GM23248 (cell line): ENCODE results near the gene CMSS1. TPM values are rescaled to one million over a fixed set of nuclear protein-coding genes. Genes with fewer than 3 reads are reported as not detected.

Experiments
- DNase-seq: peaks from one replicate; pipeline ENCODE4 v3.0.0-alpha.2; 2015
- H2AFZ ChIP-seq: fragments of 200-600 bp; sonication (generic); 2 replicates; pipeline ENCODE4 v1.6.1; 2016; ENCODE audit warnings: antibody characterized with exemption
- H3F3A ChIP-seq: fragments of 200-600 bp; sonication (generic); 2 replicates; pipeline ENCODE4 v1.6.1; 2016; ENCODE audit warnings: mild to moderate bottlenecking, antibody characterized with exemption, mixed run types; ENCODE audit not compliant: insufficient read depth
- H3K27ac ChIP-seq: fragments of 200-600 bp; sonication (generic); 2 replicates; pipeline ENCODE4 v1.5.1; 2016; ENCODE audit warnings: mild to moderate bottlenecking
- H3K27me3 ChIP-seq: fragments of 200-600 bp; sonication (generic); replicated peaks from 2 replicates; pipeline ENCODE4 v1.6.1; 2016; ENCODE audit warnings: mild to moderate bottlenecking; ENCODE audit not compliant: insufficient read depth
- H3K36me3 ChIP-seq: fragments of 200-600 bp; sonication (generic); 2 replicates; pipeline ENCODE4 v1.6.1; 2016; ENCODE audit warnings: low read depth, mild to moderate bottlenecking
- H3K4me1 ChIP-seq: fragments of 200-600 bp; sonication (generic); 2 replicates; pipeline ENCODE4 v1.6.1; 2016; ENCODE audit warnings: mild to moderate bottlenecking; ENCODE audit not compliant: insufficient read depth
- H3K4me2 ChIP-seq: fragments of 200-600 bp; sonication (generic); one replicate; pipeline ENCODE4 v1.6.1; 2016; ENCODE audit warnings: mild to moderate bottlenecking; ENCODE audit not compliant: unreplicated experiment
- H3K4me3 ChIP-seq: fragments of 200-600 bp; sonication (generic); 2 replicates; pipeline ENCODE4 v1.5.1; 2016; ENCODE audit warnings: mild to moderate bottlenecking
- H3K79me2 ChIP-seq: fragments of 200-600 bp; sonication (generic); 2 replicates; pipeline ENCODE4 v1.6.1; 2016; ENCODE audit warnings: mild to moderate bottlenecking; ENCODE audit not compliant: insufficient read depth
- H3K9ac ChIP-seq: fragments of 200-600 bp; sonication (generic); 2 replicates; pipeline ENCODE4 v1.6.1; 2016; ENCODE audit warnings: mild to moderate bottlenecking
- H3K9me2 ChIP-seq: fragments of 200-600 bp; sonication (generic); 2 replicates; pipeline ENCODE4 v1.6.1; 2016; ENCODE audit warnings: mixed run types, mild to moderate bottlenecking, moderate library complexity; ENCODE audit not compliant: insufficient read depth
- H3K9me3 ChIP-seq: fragments of 200-600 bp; sonication (generic); one replicate; pipeline ENCODE4 v1.6.1; 2017; ENCODE audit warnings: low read depth
- H4K20me1 ChIP-seq: fragments of 200-600 bp; sonication (generic); 2 replicates; pipeline ENCODE4 v1.6.0; 2016; ENCODE audit not compliant: insufficient read depth
- EZH2 ChIP-seq: fragments of 200-600 bp; sonication (generic); IDR thresholded peaks from 2 replicates; pipeline ENCODE4 v1.6.1; 2018; ENCODE audit warnings: antibody characterized with exemption, mild to moderate bottlenecking; ENCODE audit not compliant: insufficient read depth, poor library complexity, severe bottlenecking
- EZH2phosphoT487 ChIP-seq: fragments of 200-600 bp; sonication (generic); IDR thresholded peaks from 2 replicates; pipeline ENCODE4 v1.6.1; 2018; ENCODE audit warnings: antibody characterized with exemption, moderate library complexity, mild to moderate bottlenecking, low read depth; ENCODE audit not compliant: insufficient read depth
- WGBS, 2 experiments: methylation state at CpG; one replicate each; pipeline ENCODE4 v1.1.6; 2015 to 2017; ENCODE audit warnings: low lambda C conversion rate in 2 of 2, low coverage in 1 of 2; ENCODE audit errors: missing lambda C conversion rate in 2 of 2; 5-methylcytosine and 5-hydroxymethylcytosine counted together
- in situ Hi-C: fragments of 300-500 bp; cut with MboI; formaldehyde crosslinking; loops from 2 replicates; pipeline ENCODE4 v1.15.0; 2020
- polyA plus RNA-seq: library from polyadenylated mRNA; unstranded; fragments of >200 nt; fragmentation: Nextera tagmentation; extraction: Ambion mirVana; gene quantifications from 2 replicates; pipeline ENCODE4 v1.2.1, GENCODE V29; 2016
- total RNA-seq: library from RNA; depleted of rRNA; stranded (reverse); fragments of >200 nt; shearing (Covaris generic); gene quantifications from 2 replicates; pipeline ENCODE4 v1.2.3, GENCODE V29; 2014

The CMSS1 gene
- total and polyA plus RNA-seq, 2 experiments from 2014 or later, result 17.2 to 26.6 TPM

DNA sequence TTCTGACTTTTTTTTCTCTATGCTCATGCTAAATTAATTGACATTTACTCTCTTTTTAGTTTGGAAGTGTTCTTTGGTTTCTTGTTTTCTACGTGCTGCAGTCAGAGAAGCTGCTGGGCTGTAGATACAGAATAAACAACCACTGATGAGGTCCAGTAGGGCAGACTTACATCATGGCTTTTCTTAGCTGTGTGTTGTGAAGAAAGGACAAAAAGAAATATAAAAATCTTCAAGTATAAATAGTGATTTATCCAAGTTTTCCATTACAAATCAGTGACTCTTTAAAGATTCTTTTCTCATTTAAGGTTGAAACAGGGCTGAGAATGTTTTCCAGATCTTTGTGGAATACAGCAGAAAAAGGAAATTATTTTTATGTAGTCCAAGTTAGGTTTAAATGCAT, 122.2 kb downstream of the CMSS1 start:
- no peak overlapping the region for H3K4me3 ChIP-seq
- H3K27ac ChIP-seq, result no peak overlapping the region
- H3K9me3 ChIP-seq, result no peaks in the 10 kb centered on the region
- no peak overlapping the region for H3K9ac ChIP-seq
- WGBS, 2 experiments, result 66 to 67% methylated on average over 1 of the region's 1 CpG
- in situ Hi-C loops, result no loop called here
- H4K20me1 ChIP-seq, result no peaks in the 10 kb centered on the region
- no peaks in the 10 kb centered on the region for H3K36me3 ChIP-seq
- no peak for DNase-seq
- no peaks in the 10 kb centered on the region for H3K79me2 ChIP-seq
- no peaks in the 10 kb centered on the region for H3K9me2 ChIP-seq
- no peak overlapping the region for H3K4me2 ChIP-seq
- H3K4me1 ChIP-seq, result peaks cover 15% of the 10 kb centered on the region
- no peak for TF ChIP-seq EZH2phosphoT487
- TF ChIP-seq EZH2, result no peak
- no peaks in the 10 kb centered on the region for H3K27me3 ChIP-seq
- no peaks in the 10 kb centered on the region for H3F3A ChIP-seq
- H2AFZ ChIP-seq, result no peak overlapping the region

DNA sequence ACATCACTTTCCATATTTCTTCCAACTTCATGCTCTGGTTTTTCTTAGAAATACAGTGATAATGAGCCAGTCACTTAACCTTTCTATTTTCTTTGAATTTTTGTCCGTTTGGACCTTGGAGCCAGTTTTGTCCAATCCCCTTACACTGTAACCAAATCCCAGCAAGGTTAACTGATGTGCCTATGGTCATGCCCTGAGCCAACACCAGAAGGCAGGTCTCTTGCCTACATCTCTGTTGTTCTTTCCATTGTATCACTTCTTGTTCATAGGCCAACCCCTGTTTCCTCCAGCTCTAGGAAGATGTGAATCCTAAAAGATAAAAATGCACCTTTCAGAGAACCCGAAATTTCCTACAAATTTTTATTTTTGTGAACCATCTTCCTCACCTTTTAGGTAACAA, 122.7 kb downstream of the CMSS1 start:
- in situ Hi-C loops, result no loop called here
- TF ChIP-seq EZH2, result no peak
- no peak for TF ChIP-seq EZH2phosphoT487
- no peaks in the 10 kb centered on the region for H3K9me2 ChIP-seq
- 56 to 75% methylated on average over 2 of the region's 2 CpGs for WGBS, 2 experiments
- H3K27ac ChIP-seq, result no peak overlapping the region
- no peaks in the 10 kb centered on the region for H3K79me2 ChIP-seq
- no peak overlapping the region for H3K4me3 ChIP-seq
- no peaks in the 10 kb centered on the region for H3K27me3 ChIP-seq
- H2AFZ ChIP-seq, result no peak overlapping the region
- no peak overlapping the region for H3K4me2 ChIP-seq
- H3K9ac ChIP-seq, result no peak overlapping the region
- H3K36me3 ChIP-seq, result no peaks in the 10 kb centered on the region
- H3F3A ChIP-seq, result no peaks in the 10 kb centered on the region
- peaks cover 18% of the 10 kb centered on the region for H3K4me1 ChIP-seq
- H3K9me3 ChIP-seq, result no peaks in the 10 kb centered on the region
- DNase-seq, result no peak
- no peaks in the 10 kb centered on the region for H4K20me1 ChIP-seq

DNA sequence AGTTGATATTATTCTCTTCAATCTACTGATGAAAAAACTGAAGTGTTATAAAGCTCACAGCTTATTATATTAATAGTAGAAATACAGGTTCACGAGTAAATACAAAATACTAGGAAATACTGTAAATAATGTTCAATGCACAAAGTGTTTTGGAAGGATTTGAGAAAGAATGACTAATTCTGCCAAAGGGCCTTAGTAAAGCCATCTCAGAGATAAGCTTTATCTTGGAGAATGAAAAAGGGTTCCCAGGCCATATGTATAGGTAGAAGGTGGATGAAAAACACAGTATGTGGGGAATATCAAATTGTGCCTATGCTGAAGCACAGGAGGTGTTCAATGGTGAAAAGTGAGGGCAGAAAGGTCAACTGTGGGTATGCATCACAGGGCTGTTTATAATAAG, 123.5 kb downstream of the CMSS1 start:
- Histone ChIP-seq H3K79me2 (no peaks in the 10 kb centered on the region), H3K4me2 (no peak overlapping the region), H2AFZ (no peak overlapping the region), H3K36me3 (no peaks in the 10 kb centered on the region), H3K4me3 (no peak overlapping the region), H3K27ac (no peak overlapping the region), H3K27me3 (no peaks in the 10 kb centered on the region), H3F3A (no peaks in the 10 kb centered on the region), H3K9me3 (no peaks in the 10 kb centered on the region), H4K20me1 (no peaks in the 10 kb centered on the region), H3K4me1 (peaks cover 24% of the 10 kb centered on the region), H3K9me2 (no peaks in the 10 kb centered on the region), H3K9ac (no peak overlapping the region)
- no peak for DNase-seq
- in situ Hi-C loops, result no loop called here
- WGBS, 2 experiments, result 96 to 100% methylated on average over 1 of the region's 1 CpG
- TF ChIP-seq EZH2phosphoT487 (no peak), EZH2 (no peak)

DNA sequence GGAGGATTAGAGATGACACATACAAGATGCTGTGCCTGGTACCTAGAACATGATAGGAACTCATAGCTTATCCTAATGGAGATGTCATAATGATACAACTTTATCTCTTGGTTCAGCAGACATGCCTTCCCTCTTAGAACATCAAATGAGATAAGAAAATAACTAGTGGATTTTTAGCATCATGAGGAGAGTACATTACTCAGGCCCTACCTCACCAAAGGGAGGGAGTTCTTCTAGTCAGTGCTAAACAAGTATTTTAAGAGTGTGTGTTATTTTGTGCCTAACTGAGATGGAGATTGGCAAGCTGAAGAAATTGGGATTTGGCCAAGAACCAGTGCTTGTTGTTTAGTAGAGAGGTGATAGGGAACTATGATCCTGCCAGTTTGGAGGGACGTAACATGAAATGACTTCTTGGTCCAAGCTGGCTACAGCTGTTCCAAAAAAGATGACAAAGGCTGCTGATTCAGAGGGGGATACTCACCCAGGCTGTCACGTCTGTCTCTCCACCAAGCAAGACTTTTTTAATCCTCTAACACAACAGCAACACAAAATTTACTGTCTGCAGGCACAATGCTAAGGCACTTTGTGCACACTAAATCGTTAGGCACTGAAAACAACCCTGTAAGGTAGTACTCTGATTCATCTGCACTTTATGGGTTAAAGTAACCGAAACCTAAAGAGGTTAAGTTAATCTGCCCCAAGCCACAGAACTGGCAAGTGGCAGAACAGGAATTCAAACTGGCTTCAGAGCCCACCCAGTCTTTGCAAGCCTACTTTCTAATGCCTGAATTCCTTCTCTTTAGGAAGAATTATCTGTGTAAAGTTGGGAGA, 126.5 kb downstream of the CMSS1 start:
- WGBS, 2 experiments, result 62 to 66% methylated on average over 4 of the region's 4 CpGs
- no peak for DNase-seq

More for the DNA sequence above, 126.5 kb downstream of the CMSS1 start:
- TF ChIP-seq EZH2 (no peak), EZH2phosphoT487 (no peak)
- H3K4me3 ChIP-seq, result no peak overlapping the region
- H3K79me2 ChIP-seq, result no peaks in the 10 kb centered on the region
- no peaks in the 10 kb centered on the region for H3F3A ChIP-seq
- H3K27me3 ChIP-seq, result no peaks in the 10 kb centered on the region
- H2AFZ ChIP-seq, result no peak overlapping the region
- no peaks in the 10 kb centered on the region for H3K9me3 ChIP-seq
- H3K9me2 ChIP-seq, result no peaks in the 10 kb centered on the region
- H4K20me1 ChIP-seq, result no peaks in the 10 kb centered on the region
- peaks cover 9% of the 10 kb centered on the region for H3K4me1 ChIP-seq
- in situ Hi-C loops, result no loop called here
- no peak overlapping the region for H3K27ac ChIP-seq
- H3K4me2 ChIP-seq, result no peak overlapping the region
- no peaks in the 10 kb centered on the region for H3K36me3 ChIP-seq
- H3K9ac ChIP-seq, result no peak overlapping the region
